ENCODE data around the gene DOCK4. TPM values are rescaled to one million over a fixed set of nuclear protein-coding genes. Genes with fewer than 3 reads are reported as not detected.

Gene DOCK4
- total RNA-seq, 1 donor = 31.8 TPM

DNA sequence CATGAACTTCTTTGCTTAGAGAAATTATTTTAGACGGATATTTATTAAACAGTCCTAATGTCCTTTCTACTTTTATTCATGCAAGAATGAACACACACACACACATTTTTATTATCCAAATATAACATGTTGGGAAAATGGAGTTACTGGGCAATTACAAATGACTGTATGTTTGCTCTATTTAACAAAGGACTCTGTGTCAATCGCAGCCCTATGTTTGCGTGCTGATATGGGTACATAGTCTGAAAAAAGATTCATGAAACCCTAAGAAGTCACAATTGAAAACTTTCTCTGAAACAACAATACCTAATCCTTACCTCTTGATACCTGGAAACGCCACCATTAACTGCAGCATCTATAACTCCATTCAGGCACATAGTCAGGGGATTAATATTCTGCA is 459.2 kb downstream of the DOCK4 start:
- H3K4me3 ChIP-seq (ENCODE audit: insufficient read depth, low read length) = no peak overlapping the region
- no peak overlapping the region for H2AFZ ChIP-seq (ENCODE audit: low read length)
- TF ChIP-seq, protein P1, sequence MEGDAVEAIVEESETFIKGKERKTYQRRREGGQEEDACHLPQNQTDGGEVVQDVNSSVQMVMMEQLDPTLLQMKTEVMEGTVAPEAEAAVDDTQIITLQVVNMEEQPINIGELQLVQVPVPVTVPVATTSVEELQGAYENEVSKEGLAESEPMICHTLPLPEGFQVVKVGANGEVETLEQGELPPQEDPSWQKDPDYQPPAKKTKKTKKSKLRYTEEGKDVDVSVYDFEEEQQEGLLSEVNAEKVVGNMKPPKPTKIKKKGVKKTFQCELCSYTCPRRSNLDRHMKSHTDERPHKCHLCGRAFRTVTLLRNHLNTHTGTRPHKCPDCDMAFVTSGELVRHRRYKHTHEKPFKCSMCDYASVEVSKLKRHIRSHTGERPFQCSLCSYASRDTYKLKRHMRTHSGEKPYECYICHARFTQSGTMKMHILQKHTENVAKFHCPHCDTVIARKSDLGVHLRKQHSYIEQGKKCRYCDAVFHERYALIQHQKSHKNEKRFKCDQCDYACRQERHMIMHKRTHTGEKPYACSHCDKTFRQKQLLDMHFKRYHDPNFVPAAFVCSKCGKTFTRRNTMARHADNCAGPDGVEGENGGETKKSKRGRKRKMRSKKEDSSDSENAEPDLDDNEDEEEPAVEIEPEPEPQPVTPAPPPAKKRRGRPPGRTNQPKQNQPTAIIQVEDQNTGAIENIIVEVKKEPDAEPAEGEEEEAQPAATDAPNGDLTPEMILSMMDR (IDR thresholded peaks at IDR 0.05; ENCODE audit: extremely low read depth, low read depth, low read length) = no peak
- no peak overlapping the region for H3K4me2 ChIP-seq (ENCODE audit: insufficient read depth, low read length)
- no peak for DNase-seq (ENCODE audit: insufficient read length, low spot score, missing footprints)
- H3K36me3 ChIP-seq (ENCODE audit: insufficient read depth, low read length) = no peaks in the 10 kb centered on the region
- no peak overlapping the region for H3K27ac ChIP-seq (ENCODE audit: low read depth, low read length)
- H3K79me2 ChIP-seq (ENCODE audit: insufficient read depth, low read length) = no peaks in the 10 kb centered on the region
- H3K9me3 ChIP-seq (ENCODE audit: low read depth, low read length) = no peaks in the 10 kb centered on the region
- H3K27me3 ChIP-seq (ENCODE audit: insufficient read depth, low read length) = no peaks in the 10 kb centered on the region
- H3K4me1 ChIP-seq (ENCODE audit: insufficient read depth, low read length) = no peaks in the 10 kb centered on the region
- no peaks in the 10 kb centered on the region for H4K20me1 ChIP-seq (ENCODE audit: insufficient read depth, low read length)

DNA sequence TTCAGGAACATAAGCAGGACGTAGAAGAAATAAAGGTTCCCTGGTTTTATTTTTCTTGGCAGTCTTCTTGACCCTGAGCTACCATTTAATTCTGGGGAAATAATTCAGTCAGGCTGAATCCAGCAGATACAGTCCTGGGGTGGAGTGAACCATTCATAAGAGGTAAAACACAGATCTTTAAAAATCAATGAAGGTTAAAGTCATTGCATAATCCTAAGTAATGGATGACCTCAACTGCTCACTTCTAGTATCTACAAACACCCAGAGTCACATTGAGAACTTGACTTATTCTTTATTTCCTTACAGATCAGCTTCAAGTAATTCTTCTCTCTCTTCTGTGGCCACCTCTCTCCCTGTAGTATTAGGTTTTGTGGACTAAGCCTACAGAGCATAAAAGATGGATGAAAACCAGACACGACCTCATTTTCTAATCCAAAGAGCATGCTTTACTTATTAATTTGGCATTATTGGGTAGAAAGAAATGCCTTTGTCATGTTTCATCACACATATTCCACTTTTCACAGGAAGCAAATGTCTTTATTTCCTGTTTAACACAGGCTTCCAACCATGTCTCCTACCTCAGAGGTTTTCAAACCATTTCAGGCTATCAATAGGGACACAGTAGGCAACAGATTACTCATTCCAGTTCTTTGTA is 461.6 kb downstream of the DOCK4 start:
- no peak overlapping the region for H2AFZ ChIP-seq (ENCODE audit: low read length)
- no peaks in the 10 kb centered on the region for H3K9me3 ChIP-seq (ENCODE audit: low read depth, low read length)
- H3K4me1 ChIP-seq (ENCODE audit: insufficient read depth, low read length) = no peaks in the 10 kb centered on the region
- no peaks in the 10 kb centered on the region for H3K27me3 ChIP-seq (ENCODE audit: insufficient read depth, low read length)
- no peak overlapping the region for H3K4me3 ChIP-seq (ENCODE audit: insufficient read depth, low read length)
- no peak overlapping the region for H3K4me2 ChIP-seq (ENCODE audit: insufficient read depth, low read length)
- TF ChIP-seq, protein P1 (IDR thresholded peaks at IDR 0.05; ENCODE audit: extremely low read depth, low read depth, low read length) = no peak
- no peaks in the 10 kb centered on the region for H3K79me2 ChIP-seq (ENCODE audit: insufficient read depth, low read length)
- H4K20me1 ChIP-seq (ENCODE audit: insufficient read depth, low read length) = no peaks in the 10 kb centered on the region
- H3K27ac ChIP-seq (ENCODE audit: low read depth, low read length) = no peak overlapping the region
- DNase-seq (ENCODE audit: insufficient read length, low spot score, missing footprints) = no peak
- H3K36me3 ChIP-seq (ENCODE audit: insufficient read depth, low read length) = no peaks in the 10 kb centered on the region

DNA sequence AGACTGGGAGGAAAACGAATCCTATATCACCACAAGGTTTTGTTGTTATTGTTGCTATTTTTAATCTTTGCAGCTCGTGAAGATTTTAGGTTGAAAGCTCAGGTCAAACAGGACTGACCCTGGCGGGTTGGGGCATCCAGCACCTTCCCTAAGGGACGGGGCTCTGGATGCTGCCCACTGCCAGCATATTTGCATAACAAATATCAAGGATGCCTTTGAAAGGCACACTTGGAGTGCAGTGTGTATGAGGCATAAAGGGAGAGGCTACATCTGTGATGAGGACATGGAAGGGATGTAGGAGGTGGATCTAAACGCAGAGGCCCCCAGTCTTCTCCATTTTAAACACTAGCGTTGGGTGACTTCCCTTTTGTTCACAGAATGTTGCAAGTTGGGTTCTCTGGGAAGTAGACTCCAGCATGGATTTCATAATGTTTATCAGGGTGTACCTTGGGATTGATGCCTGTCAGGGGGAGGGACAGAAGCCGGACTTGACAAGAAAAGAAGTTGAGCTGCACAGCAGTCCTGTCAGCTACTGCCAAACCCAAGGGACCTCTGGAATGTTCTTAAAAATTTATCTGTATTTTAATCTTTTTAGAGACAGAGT is 462.9 kb downstream of the DOCK4 start:
- Histone ChIP-seq H3K27me3 (ENCODE audit: insufficient read depth, low read length) (no peaks in the 10 kb centered on the region), H4K20me1 (ENCODE audit: insufficient read depth, low read length) (no peaks in the 10 kb centered on the region), H3K36me3 (ENCODE audit: insufficient read depth, low read length) (no peaks in the 10 kb centered on the region), H3K79me2 (ENCODE audit: insufficient read depth, low read length) (no peaks in the 10 kb centered on the region), H3K4me2 (ENCODE audit: insufficient read depth, low read length) (no peak overlapping the region), H3K27ac (ENCODE audit: low read depth, low read length) (no peak overlapping the region), H2AFZ (ENCODE audit: low read length) (no peak overlapping the region), H3K9me3 (ENCODE audit: low read depth, low read length) (no peaks in the 10 kb centered on the region), H3K4me1 (ENCODE audit: insufficient read depth, low read length) (no peaks in the 10 kb centered on the region), H3K4me3 (ENCODE audit: insufficient read depth, low read length) (no peak overlapping the region)
- TF ChIP-seq, protein P1 (IDR thresholded peaks at IDR 0.05; ENCODE audit: extremely low read depth, low read depth, low read length) = no peak
- no peak for DNase-seq (ENCODE audit: insufficient read length, low spot score, missing footprints)

DNA sequence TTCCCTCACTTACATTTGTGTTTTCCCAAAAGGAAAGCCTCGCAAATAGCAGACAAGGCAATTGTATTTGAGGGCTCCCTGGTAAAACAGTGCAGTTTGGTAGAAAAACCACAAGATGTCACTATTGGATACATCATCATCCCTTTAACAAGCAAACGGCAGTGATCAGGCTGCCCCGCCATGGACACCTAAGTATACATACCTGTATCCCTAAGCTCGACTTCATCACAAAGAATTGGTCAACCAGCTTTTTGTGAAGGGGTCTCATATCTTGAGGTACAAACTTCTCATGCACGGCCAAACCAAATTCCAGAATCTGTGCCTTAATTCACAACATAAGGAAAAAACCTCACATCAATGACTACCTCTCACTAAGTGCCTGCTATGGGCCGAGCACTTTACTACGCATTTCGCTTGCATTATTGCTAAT is 464.4 kb downstream of the DOCK4 start:
- no peak overlapping the region for H3K4me2 ChIP-seq (ENCODE audit: insufficient read depth, low read length)
- H4K20me1 ChIP-seq (ENCODE audit: insufficient read depth, low read length) = no peaks in the 10 kb centered on the region
- H3K4me3 ChIP-seq (ENCODE audit: insufficient read depth, low read length) = no peak overlapping the region
- no peaks in the 10 kb centered on the region for H3K36me3 ChIP-seq (ENCODE audit: insufficient read depth, low read length)
- no peak overlapping the region for H2AFZ ChIP-seq (ENCODE audit: low read length)
- no peaks in the 10 kb centered on the region for H3K27me3 ChIP-seq (ENCODE audit: insufficient read depth, low read length)
- DNase-seq (ENCODE audit: insufficient read length, low spot score, missing footprints) = peak; percentile 68
- no peaks in the 10 kb centered on the region for H3K9me3 ChIP-seq (ENCODE audit: low read depth, low read length)
- no peaks in the 10 kb centered on the region for H3K4me1 ChIP-seq (ENCODE audit: insufficient read depth, low read length)
- no peak overlapping the region for H3K27ac ChIP-seq (ENCODE audit: low read depth, low read length)
- no peaks in the 10 kb centered on the region for H3K79me2 ChIP-seq (ENCODE audit: insufficient read depth, low read length)
- TF ChIP-seq, protein P1 (IDR thresholded peaks at IDR 0.05; ENCODE audit: extremely low read depth, low read depth, low read length) = peak; percentile 77
